Measurements from ENCODE around the gene HOOK2.
A peak's percentile ranks its signal among the peaks of the same experiment; 100 is the strongest.

Gene HOOK2

DNA sequence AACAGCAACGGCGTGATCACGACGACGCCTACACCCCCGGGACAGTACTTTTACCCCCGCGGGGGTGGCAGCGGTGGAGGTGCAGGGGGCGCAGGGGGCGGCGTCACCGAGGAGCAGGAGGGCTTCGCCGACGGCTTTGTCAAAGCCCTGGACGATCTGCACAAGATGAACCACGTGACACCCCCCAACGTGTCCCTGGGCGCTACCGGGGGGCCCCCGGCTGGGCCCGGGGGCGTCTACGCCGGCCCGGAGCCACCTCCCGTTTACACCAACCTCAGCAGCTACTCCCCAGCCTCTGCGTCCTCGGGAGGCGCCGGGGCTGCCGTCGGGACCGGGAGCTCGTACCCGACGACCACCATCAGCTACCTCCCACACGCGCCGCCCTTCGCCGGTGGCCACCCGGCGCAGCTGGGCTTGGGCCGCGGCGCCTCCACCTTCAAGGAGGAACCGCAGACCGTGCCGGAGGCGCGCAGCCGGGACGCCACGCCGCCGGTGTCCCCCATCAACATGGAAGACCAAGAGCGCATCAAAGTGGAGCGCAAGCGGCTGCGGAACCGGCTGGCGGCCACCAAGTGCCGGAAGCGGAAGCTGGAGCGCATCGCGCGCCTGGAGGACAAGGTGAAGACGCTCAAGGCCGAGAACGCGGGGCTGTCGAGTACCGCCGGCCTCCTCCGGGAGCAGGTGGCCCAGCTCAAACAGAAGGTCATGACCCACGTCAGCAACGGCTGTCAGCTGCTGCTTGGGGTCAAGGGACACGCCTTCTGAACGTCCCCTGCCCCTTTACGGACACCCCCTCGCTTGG is 16.9 kb upstream of the HOOK2 start:
- TF ChIP-seq, protein P1, sequence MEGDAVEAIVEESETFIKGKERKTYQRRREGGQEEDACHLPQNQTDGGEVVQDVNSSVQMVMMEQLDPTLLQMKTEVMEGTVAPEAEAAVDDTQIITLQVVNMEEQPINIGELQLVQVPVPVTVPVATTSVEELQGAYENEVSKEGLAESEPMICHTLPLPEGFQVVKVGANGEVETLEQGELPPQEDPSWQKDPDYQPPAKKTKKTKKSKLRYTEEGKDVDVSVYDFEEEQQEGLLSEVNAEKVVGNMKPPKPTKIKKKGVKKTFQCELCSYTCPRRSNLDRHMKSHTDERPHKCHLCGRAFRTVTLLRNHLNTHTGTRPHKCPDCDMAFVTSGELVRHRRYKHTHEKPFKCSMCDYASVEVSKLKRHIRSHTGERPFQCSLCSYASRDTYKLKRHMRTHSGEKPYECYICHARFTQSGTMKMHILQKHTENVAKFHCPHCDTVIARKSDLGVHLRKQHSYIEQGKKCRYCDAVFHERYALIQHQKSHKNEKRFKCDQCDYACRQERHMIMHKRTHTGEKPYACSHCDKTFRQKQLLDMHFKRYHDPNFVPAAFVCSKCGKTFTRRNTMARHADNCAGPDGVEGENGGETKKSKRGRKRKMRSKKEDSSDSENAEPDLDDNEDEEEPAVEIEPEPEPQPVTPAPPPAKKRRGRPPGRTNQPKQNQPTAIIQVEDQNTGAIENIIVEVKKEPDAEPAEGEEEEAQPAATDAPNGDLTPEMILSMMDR (IDR thresholded peaks at IDR 0.05; ENCODE audit: extremely low read depth, missing control alignments): no peak
- DNase-seq (ENCODE audit: low spot score): peak; percentile 62

DNA sequence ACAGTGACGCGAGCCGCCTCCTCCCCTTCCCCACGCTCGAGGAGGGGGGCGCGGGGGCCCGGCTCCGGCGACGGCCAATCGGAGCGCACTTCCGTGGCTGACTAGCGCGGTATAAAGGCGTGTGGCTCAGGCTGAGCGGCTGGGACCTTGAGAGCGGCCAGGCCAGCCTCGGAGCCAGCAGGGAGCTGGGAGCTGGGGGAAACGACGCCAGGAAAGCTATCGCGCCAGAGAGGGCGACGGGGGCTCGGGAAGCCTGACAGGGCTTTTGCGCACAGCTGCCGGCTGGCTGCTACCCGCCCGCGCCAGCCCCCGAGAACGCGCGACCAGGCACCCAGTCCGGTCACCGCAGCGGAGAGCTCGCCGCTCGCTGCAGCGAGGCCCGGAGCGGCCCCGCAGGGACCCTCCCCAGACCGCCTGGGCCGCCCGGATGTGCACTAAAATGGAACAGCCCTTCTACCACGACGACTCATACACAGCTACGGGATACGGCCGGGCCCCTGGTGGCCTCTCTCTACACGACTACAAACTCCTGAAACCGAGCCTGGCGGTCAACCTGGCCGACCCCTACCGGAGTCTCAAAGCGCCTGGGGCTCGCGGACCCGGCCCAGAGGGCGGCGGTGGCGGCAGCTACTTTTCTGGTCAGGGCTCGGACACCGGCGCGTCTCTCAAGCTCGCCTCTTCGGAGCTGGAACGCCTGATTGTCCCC is 16.1 kb upstream of the HOOK2 start, which contains the start of gene JUNB:
TSS of gene JUNB (plus strand) at position 142 of the 706 bp plus-strand sequence. CDS start at position 428, 286 bp downstream.
- TF ChIP-seq, protein P1 (IDR thresholded peaks at IDR 0.05; ENCODE audit: extremely low read depth, missing control alignments): no peak
- peak; percentile 94 for DNase-seq (ENCODE audit: low spot score)

DNA sequence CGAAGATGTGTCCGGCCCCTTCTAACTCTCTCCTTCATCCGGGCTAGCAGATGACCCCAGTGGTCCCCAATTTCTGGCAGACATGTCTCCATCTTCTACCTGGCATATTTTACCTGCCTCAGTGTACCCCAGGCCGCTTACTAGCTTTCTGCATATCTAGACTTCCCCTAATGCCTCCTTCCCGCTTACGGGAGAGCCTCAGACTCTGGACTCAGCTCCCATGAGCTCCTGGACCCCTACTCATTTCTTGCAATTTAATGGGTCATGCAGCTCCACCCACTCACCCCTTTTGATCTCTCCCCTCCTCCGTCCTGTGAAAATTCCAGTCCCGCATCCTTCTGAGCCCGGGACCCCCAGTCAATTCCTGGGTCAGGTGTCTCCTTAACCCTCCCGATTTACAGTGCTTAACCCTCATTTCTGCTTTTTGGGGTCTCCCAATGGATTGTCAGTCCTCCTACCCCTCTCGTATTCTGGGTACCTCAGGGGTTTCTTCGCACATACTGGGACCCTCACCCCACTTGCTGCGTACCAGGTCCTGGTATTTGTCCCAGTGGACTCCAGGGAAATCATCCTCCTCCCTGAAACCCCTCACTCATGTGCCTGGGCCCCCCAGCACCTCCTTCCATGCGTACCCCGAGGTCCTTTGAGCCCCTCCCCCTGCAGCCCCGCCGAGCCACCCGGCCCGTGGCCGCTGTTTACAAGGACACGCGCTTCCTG is 15.4 kb upstream of the HOOK2 start:
- no peak for DNase-seq (ENCODE audit: low spot score)
- TF ChIP-seq, protein P1 (IDR thresholded peaks at IDR 0.05; ENCODE audit: extremely low read depth, missing control alignments): no peak

DNA sequence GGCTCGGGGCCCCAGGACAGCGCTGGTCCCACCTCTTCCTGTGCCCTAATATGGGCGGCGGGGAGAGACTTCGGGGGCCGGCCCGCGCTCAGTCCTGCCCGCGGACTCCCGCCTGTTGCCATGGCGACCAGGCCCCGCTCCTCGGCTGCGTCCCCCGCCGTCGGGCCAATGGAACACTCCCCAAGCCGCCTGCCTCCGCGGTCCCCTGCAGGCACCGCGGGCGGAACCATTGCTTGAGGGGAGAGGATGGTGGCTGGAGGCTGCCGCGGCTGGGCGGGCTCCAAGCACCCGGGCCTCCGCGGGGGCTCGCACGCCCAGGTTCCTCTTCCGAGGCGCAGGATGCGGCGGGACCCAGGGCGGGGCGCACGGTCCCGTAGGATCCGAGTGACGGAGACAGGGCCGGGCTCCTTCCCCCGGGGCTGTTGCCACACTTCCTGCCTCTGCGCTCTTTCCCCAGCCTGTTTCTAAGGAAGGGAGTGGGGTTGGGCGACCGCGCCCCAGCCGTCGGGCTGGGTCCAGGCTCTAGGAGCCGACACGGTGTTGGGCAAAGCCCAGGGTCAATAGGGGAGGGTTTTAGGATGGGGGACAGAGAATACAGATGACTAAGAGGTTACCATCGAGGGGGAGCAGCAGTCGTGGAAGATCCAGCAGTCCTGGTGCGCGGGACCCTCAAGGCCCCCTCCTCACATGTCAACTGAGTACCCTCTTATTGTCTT is 14.7 kb upstream of the HOOK2 start:
- TF ChIP-seq, protein P1 (IDR thresholded peaks at IDR 0.05; ENCODE audit: extremely low read depth, missing control alignments): no peak
- peak; percentile 98 for DNase-seq (ENCODE audit: low spot score)

DNA sequence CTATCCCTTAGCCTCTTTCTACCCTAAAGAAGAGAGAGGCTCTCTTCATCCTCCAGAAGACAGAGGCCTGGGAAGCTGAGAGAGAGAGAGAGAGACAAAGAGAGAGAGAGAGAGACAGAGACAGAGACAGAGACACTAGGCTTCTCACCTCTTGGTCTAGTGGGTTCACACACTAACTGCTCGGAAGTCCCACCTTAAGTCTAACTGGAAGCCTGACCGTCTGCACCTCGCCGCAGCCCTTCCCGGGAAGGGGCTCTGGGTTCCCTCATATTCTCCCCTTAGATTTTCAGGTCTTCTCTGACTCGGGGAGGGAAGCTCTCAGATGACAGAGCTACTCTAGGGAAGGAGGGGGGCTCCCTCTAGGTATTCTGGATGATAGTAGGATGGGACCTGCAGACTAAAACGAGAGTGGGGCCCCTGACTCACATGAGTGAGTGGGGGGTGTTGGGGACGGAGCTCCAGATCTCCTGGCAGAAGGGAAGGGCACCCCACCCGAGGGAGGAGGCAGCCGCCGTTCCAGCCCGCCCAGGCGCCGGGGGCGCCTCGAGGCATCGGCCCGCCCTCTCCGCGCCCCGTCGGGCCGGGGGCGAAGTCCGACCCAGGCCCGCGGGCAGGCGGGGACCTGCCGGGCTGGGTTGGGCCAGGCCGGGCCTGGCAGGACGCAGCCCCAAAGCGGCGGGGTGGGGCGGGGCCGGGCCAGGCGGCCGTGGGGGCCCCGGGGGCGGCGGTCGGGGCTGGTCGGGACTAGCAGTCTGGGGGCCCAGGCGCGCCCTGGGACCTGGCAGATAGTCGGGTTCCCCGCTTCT is 13.9 kb upstream of the HOOK2 start:
- TF ChIP-seq, protein P1 (IDR thresholded peaks at IDR 0.05; ENCODE audit: extremely low read depth, missing control alignments): no peak
- DNase-seq (ENCODE audit: low spot score): no peak

DNA sequence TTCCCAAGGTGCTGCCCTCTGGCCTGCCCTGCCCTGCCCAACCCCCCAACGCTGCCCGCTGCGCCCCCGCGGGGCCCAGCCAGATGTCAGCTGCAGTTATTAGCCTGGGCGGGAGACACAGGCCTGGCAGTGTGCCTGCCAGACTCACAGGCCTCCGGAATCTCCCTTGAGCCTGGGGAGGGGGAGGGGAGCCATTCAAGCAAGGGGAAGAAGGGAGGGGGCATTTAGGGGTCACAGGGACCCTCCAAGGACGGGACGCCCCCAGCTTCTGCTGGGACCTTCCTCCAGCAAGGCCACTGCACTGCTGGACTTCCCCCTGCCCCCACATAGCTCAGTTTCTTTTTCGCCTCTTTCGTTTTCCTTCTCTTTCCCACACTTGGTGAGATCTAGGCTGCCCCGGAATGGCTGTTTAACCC is 13.3 kb upstream of the HOOK2 start:
- DNase-seq (ENCODE audit: low spot score): peak; percentile 86
- TF ChIP-seq, protein P1 (IDR thresholded peaks at IDR 0.05; ENCODE audit: extremely low read depth, missing control alignments): no peak

Data from GM20000 (cell line).